Stimulated activated CD4-positive, alpha-beta T cell treated with anti-CD3 and anti-CD28 coated beads, Interleukin-12 subunit alpha, Interleukin-12 subunit beta, amount 100 ng/mL, for 48 hours (primary cell): ENCODE data around the gene MON2.
"Not testable (repeated sequence)": the region's sequence is repeated elsewhere in the genome, so short reads cannot be mapped to it uniquely, and the experiment has no call there.

Source experiments
- DNase-seq, 3 donors: peaks; one replicate each; pipeline ENCODE4 v3.0.0-alpha.2; 2020; ENCODE audit warnings: low read depth in 2 of 3, low spot score in 1 of 3

Gene MON2

GRCh38 chr12:62466594-62467491 is at the start of gene MON2:
TSS of gene MON2 (plus strand) at chr12:62466826. CDS start at chr12:62467208, 382 bp downstream.
- DNase-seq = peak; percentile 66 to 81 (median 67)

- DNase-seq = no peak
These were observed 40.5 kb upstream of the MON2 start for GRCh38 chr12:62426089-62426488.

GRCh38 chr12:62429457-62429856 is 37.2 kb upstream of the MON2 start:
- no peak for DNase-seq

GRCh38 chr12:62434494-62435302 is 31.9 kb upstream of the MON2 start:
- no peak for DNase-seq

- DNase-seq = peak in 2 of 3 donors; percentile 9 to 11
These were observed 31.1 kb upstream of the MON2 start for GRCh38 chr12:62435303-62436163.

- DNase-seq = no peak
These were observed 30.5 kb upstream of the MON2 start for GRCh38 chr12:62436164-62436503.

- peak in 2 of 3 donors; percentile 26 to 66 for DNase-seq
These were observed 28.4 kb upstream of the MON2 start for GRCh38 chr12:62438098-62438692.

GRCh38 chr12:62446754-62447452 is 19.7 kb upstream of the MON2 start:
- no peak for DNase-seq

GRCh38 chr12:62448436-62448835 is 18.2 kb upstream of the MON2 start:
- no peak for DNase-seq

- not testable (repeated sequence) for DNase-seq
These were observed 11.2 kb upstream of the MON2 start for GRCh38 chr12:62455429-62455828.

GRCh38 chr12:62458626-62459025 is 8.0 kb upstream of the MON2 start:
- no peak for DNase-seq

GRCh38 chr12:62459976-62460375 is 6.7 kb upstream of the MON2 start:
- no peak for DNase-seq

GRCh38 chr12:62461171-62461837 is 5.3 kb upstream of the MON2 start:
- DNase-seq = not testable (repeated sequence)

GRCh38 chr12:62463252-62463651 is 3.4 kb upstream of the MON2 start:
- not testable (repeated sequence) for DNase-seq

GRCh38 chr12:62466018-62466593 is 520 bp upstream of the MON2 start:
- peak; percentile 3 to 20 (median 10) for DNase-seq

- DNase-seq = no peak
These were observed 1.8 kb downstream of the MON2 start for GRCh38 chr12:62468397-62468796.

- DNase-seq = no peak
These were observed 2.3 kb downstream of the MON2 start for GRCh38 chr12:62468935-62469334.

GRCh38 chr12:62469704-62470103 is 3.1 kb downstream of the MON2 start:
- no peak for DNase-seq

GRCh38 chr12:62471734-62472133 is 5.1 kb downstream of the MON2 start:
- no peak for DNase-seq
